COLO668 (cell line): ENCODE results near the gene APOC4.
"Not testable (repeated sequence)": the region's sequence is repeated elsewhere in the genome, so short reads cannot be mapped to it uniquely, and the experiment has no call there.

Experiments
- DNase-seq: peaks from one replicate; lab custom pipeline; 2025; ENCODE audit not compliant: unreplicated experiment; lab: John Stamatoyannopoulos, UW

The APOC4 gene, protein sequence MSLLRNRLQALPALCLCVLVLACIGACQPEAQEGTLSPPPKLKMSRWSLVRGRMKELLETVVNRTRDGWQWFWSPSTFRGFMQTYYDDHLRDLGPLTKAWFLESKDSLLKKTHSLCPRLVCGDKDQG

DNA sequence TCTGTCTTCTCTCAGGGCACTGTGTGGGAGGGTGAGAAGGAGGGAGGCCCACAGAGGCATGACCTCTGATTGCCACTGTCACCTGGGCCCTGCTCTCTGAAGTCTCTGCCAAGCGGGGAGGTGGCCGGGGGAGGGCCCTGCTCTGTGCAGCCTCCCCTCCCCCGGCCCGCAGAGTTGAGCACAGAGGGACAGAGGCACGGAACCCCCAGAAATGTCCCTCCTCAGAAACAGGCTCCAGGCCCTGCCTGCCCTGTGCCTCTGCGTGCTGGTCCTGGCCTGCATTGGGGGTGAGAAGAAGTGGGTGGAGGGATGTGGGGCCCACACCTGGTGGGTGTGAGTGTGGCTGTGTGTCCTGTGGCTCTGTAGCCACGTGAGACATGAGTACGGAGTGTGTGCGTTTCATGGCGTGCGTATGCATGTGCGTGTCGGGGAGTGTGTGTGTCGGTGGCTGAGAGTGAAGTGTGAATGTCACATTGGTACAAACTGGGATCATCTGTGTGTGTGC, at the start of gene APOC4:
Gene APOC4 (plus strand): TSS at position 171 of the 505 bp plus-strand sequence. CDS start 41 bp downstream, at position 212.
- DNase-seq: no peak

GRCh38 chr19:44892932-44893331, 49.1 kb upstream of the APOC4 start:
- no peak for DNase-seq

GRCh38 chr19:44893332-44894051, 48.5 kb upstream of the APOC4 start:
- no peak for DNase-seq

- DNase-seq: no peak
Observed at GRCh38 chr19:44894052-44894400, 48.0 kb upstream of the APOC4 start.

DNA sequence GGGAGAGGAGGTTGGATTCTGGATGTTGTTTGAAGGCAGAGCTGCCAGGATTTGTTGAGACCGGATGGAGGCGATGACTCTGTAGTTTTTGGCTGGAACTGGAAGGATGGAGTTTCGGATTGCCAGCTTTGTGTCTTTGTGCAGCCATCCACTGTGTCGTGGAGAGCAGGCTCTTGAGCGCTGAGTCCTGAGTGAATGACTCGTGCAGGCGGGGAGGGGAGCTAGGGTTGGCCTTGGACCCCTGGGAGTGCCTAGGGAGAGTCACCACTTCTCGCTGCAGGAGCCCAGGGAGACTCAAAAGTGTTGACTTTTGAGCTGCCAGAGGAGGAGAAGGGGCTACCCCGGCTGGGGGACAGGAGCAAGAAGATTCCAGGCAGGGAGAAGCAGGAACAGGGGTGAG, 47.1 kb upstream of the APOC4 start:
- no peak for DNase-seq

- DNase-seq: no peak
Observed at GRCh38 chr19:44897835-44898234, 44.2 kb upstream of the APOC4 start.

- DNase-seq: no peak
Observed at GRCh38 chr19:44900328-44901244, 41.5 kb upstream of the APOC4 start.

DNA sequence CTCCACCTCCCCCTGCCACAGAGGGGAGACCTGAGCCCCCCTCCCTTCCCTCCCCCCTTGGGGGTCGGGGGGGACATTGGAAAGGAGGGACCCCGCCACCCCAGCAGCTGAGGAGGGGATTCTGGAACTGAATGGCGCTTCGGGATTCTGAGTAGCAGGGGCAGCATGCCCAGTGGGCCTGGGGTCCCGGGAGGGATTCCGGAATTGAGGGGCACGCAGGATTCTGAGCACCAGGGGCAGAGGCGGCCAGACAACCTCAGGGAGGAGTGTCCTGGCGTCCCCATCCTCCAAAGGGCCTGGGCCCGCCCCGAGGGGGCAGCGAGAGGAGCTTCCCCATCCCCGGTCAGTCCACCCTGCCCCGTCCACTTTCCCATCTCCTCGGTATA, 38.8 kb upstream of the APOC4 start:
- no peak for DNase-seq

- DNase-seq: peak; percentile 44
Observed at GRCh38 chr19:44903602-44904425, 38.2 kb upstream of the APOC4 start.

- DNase-seq: no peak
Observed at GRCh38 chr19:44904426-44904994, 37.5 kb upstream of the APOC4 start.

GRCh38 chr19:44905437-44906160, 36.4 kb upstream of the APOC4 start, which contains the start of gene APOE:
TSS of gene APOE (plus strand) at chr19:44905796. CDS start at chr19:44906625, 829 bp downstream.
- no peak for DNase-seq

- no peak for DNase-seq
Observed at GRCh38 chr19:44907613-44908012, 34.4 kb upstream of the APOC4 start.

DNA sequence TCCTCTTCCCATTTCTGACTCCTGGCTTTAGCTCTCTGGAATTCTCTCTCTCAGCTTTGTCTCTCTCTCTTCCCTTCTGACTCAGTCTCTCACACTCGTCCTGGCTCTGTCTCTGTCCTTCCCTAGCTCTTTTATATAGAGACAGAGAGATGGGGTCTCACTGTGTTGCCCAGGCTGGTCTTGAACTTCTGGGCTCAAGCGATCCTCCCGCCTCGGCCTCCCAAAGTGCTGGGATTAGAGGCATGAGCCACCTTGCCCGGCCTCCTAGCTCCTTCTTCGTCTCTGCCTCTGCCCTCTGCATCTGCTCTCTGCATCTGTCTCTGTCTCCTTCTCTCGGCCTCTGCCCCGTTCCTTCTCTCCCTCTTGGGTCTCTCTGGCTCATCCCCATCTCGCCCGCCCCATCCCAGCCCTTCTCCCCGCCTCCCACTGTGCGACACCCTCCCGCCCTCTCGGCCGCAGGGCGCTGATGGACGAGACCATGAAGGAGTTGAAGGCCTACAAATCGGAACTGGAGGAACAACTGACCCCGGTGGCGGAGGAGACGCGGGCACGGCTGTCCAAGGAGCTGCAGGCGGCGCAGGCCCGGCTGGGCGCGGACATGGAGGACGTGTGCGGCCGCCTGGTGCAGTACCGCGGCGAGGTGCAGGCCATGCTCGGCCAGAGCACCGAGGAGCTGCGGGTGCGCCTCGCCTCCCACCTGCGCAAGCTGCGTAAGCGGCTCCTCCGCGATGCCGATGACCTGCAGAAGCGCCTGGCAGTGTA, 33.8 kb upstream of the APOC4 start:
- no peak for DNase-seq

DNA sequence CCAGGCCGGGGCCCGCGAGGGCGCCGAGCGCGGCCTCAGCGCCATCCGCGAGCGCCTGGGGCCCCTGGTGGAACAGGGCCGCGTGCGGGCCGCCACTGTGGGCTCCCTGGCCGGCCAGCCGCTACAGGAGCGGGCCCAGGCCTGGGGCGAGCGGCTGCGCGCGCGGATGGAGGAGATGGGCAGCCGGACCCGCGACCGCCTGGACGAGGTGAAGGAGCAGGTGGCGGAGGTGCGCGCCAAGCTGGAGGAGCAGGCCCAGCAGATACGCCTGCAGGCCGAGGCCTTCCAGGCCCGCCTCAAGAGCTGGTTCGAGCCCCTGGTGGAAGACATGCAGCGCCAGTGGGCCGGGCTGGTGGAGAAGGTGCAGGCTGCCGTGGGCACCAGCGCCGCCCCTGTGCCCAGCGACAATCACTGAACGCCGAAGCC, 33.2 kb upstream of the APOC4 start:
- DNase-seq: no peak

DNA sequence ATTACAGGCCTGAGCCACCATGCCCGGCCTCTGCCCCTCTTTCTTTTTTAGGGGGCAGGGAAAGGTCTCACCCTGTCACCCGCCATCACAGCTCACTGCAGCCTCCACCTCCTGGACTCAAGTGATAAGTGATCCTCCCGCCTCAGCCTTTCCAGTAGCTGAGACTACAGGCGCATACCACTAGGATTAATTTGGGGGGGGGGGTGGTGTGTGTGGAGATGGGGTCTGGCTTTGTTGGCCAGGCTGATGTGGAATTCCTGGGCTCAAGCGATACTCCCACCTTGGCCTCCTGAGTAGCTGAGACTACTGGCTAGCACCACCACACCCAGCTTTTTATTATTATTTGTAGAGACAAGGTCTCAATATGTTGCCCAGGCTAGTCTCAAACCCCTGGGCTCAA, 32.3 kb upstream of the APOC4 start:
- DNase-seq: no peak

DNA sequence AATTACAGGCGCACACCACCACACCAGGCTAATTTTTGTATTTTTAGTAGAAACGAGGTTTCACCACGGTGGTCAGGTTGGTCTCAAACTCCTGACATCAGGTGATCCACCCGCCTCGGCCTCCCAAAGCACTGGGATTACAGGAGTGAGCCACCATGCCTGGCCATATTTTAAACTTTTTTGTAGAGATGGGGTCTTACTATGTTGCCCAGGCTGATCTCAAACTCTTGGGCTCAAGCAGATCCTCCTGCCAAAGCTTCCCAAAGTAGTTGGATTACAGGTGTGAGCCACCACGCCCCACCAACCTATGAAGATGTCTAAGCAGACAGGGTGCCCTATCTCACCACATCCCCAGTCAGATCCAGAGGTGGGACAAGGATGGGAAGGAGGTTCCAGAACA, 30.1 kb upstream of the APOC4 start:
- not testable (repeated sequence) for DNase-seq

DNA sequence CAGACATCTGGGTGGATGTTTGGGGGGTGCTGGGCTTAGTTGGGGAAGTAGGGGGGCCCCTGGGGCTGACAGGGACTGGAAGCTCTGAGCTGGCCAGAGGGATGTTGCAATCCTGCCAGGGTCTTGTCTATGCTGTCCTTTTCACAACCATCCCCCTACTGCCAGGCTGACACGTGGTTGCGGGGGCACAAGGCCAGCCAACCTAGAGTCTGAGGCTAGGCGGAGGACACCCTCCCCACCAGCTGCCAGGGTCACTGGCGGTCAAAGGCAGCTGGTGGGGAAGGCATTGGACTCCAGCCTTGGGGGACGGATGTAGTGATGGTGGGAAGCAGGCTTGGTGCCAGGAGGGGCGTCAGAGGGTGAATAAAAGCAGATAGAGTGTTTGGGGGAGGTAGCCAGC, 29.2 kb upstream of the APOC4 start:
- DNase-seq: no peak

DNA sequence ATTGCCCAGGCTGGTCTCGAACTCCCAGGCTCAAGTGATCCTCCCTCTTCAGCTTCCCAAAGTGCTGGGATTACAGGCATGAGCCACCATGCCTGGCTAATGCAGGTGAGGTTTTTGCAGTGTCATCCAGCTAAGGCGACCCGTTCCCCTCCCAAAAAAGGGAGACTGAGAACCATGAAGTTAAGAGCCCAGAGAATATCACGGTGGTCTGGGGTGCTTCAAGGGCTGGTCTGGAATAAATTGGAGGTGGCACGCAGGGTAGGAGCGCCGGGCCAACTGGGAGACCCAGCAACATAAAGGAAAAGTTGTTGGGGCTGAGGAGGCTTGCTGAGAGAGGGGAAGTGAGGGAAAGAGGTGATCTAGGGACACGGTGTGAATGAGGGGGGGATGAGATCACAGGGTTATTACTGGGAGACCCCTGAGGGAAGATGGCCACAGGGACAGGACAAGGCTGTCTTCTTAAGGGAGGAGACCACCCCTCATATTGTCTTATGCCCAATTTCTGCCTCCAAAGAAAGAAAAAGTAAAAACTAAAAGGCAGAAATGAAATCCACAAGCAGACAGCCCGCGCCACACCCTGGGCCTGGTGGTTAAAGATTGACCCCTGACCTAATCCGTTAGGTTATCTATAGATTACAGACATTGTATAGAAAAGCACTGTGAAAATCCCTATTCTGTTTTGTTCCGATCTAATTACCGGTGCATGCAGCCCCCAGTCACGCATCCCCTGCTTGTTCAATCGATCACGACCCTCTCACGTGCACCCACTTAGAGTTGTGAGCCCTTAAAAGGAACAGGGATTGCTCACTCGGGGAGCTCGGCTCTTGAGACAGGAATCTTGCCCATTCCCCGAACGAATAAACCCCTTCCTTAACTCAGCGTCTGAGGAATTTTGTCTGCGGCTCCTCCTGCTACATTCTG, 28.3 kb upstream of the APOC4 start:
- not testable (repeated sequence) for DNase-seq
